GM21423 (cell line): ENCODE measurements around the gene PARVB.
"Not testable (repeated sequence)": the region's sequence is repeated elsewhere in the genome, so short reads cannot be mapped to it uniquely, and the experiment has no call there.

ENCODE experiments used
- ATAC-seq: cut with Tn5 transposase; IDR thresholded peaks from one replicate; pipeline ENCODE4 v1.9.1; 2021; ENCODE audit warnings: mild to moderate bottlenecking, moderate library complexity; ENCODE audit not compliant: unreplicated experiment

Gene PARVB

GRCh38 chr22:44049486-44050231 is 25.6 kb downstream of the PARVB start:
- no peak for ATAC-seq

GRCh38 chr22:44050766-44051355 is 26.8 kb downstream of the PARVB start:
- no peak for ATAC-seq

GRCh38 chr22:44051358-44051757 is 27.3 kb downstream of the PARVB start:
- ATAC-seq = no peak

- no peak for ATAC-seq
Measured at GRCh38 chr22:44051961-44052360, 27.9 kb downstream of the PARVB start.

GRCh38 chr22:44055805-44056204 is 31.7 kb downstream of the PARVB start:
- ATAC-seq = no peak

- ATAC-seq = not testable (repeated sequence)
Measured at GRCh38 chr22:44056649-44057048, 32.5 kb downstream of the PARVB start.

- no peak for ATAC-seq
Measured at GRCh38 chr22:44057401-44057987, 33.4 kb downstream of the PARVB start.

- no peak for ATAC-seq
Measured at GRCh38 chr22:44063462-44064371, 39.6 kb downstream of the PARVB start.

- ATAC-seq = no peak
Measured at GRCh38 chr22:44067033-44067432, 42.9 kb downstream of the PARVB start.

GRCh38 chr22:44067901-44068300 is 43.8 kb downstream of the PARVB start:
- no peak for ATAC-seq

GRCh38 chr22:44068422-44069191 is 44.5 kb downstream of the PARVB start:
- no peak for ATAC-seq

GRCh38 chr22:44070029-44070428 is 45.9 kb downstream of the PARVB start:
- no peak for ATAC-seq

GRCh38 chr22:44071781-44072326 is 47.8 kb downstream of the PARVB start:
- no peak for ATAC-seq

- ATAC-seq = no peak
Measured at GRCh38 chr22:44074337-44074984, 50.4 kb downstream of the PARVB start.

GRCh38 chr22:44075022-44075421 is 50.9 kb downstream of the PARVB start:
- ATAC-seq = no peak

GRCh38 chr22:44075670-44076069 is 51.6 kb downstream of the PARVB start:
- no peak for ATAC-seq

- ATAC-seq = no peak
Measured at GRCh38 chr22:44076825-44077224, 52.7 kb downstream of the PARVB start.

- no peak for ATAC-seq
Measured at GRCh38 chr22:44080936-44081861, 57.1 kb downstream of the PARVB start.

- no peak for ATAC-seq
Measured at GRCh38 chr22:44082801-44083200, 58.7 kb downstream of the PARVB start.
